ENCODE data around the gene ACSF3.
"Not testable (repeated sequence)": the region's sequence is repeated elsewhere in the genome, so short reads cannot be mapped to it uniquely, and the experiment has no call there.

ACSF3 gene

GRCh38 chr16:89055894-89056555 lies 37.6 kb upstream of the ACSF3 start:
- no peak for DNase-seq

GRCh38 chr16:89056592-89056991 lies 37.1 kb upstream of the ACSF3 start:
- no peak for DNase-seq

- DNase-seq: no peak
Observed at GRCh38 chr16:89057738-89058137, 35.9 kb upstream of the ACSF3 start.

GRCh38 chr16:89058812-89059211 lies 34.8 kb upstream of the ACSF3 start:
- DNase-seq: no peak

GRCh38 chr16:89060207-89060794 lies 33.4 kb upstream of the ACSF3 start:
- DNase-seq: no peak

GRCh38 chr16:89061086-89061485 lies 32.6 kb upstream of the ACSF3 start:
- DNase-seq: no peak

GRCh38 chr16:89061590-89062380 lies 31.9 kb upstream of the ACSF3 start:
- DNase-seq: no peak

- no peak for DNase-seq
Observed at GRCh38 chr16:89062389-89063345, 31.0 kb upstream of the ACSF3 start.

GRCh38 chr16:89063768-89064320 lies 29.8 kb upstream of the ACSF3 start:
- DNase-seq: no peak

- DNase-seq: no peak
Observed at GRCh38 chr16:89064606-89065457, 28.8 kb upstream of the ACSF3 start.

- no peak for DNase-seq
Observed at GRCh38 chr16:89065458-89065822, 28.2 kb upstream of the ACSF3 start.

- no peak for DNase-seq
Observed at GRCh38 chr16:89066721-89067120, 26.9 kb upstream of the ACSF3 start.

GRCh38 chr16:89067677-89068443 lies 25.8 kb upstream of the ACSF3 start:
- DNase-seq: no peak

- DNase-seq: not testable (repeated sequence)
Observed at GRCh38 chr16:89068814-89069616, 24.6 kb upstream of the ACSF3 start.

GRCh38 chr16:89069920-89070319 lies 23.7 kb upstream of the ACSF3 start:
- no peak for DNase-seq

GRCh38 chr16:89070590-89070989 lies 23.1 kb upstream of the ACSF3 start:
- DNase-seq: no peak

- DNase-seq: no peak
Observed at GRCh38 chr16:89071686-89072547, 21.7 kb upstream of the ACSF3 start.

- no peak for DNase-seq
Observed at GRCh38 chr16:89072548-89073130, 21.0 kb upstream of the ACSF3 start.
